ENCODE measurements around the gene PPP3CB. TPM values are rescaled to one million over a fixed set of nuclear protein-coding genes. Genes with fewer than 3 reads are reported as not detected.
A peak's percentile ranks its signal among the peaks of the same experiment; 100 is the strongest.
"Not testable (repeated sequence)": the region's sequence is repeated elsewhere in the genome, so short reads cannot be mapped to it uniquely, and the experiment has no call there.

PPP3CB gene
- total RNA-seq, 2 experiments from 2014 or later = 37.7 to 38.9 TPM

- Mint-ChIP-seq H3K27ac (peak within 1 kb of the TSS; percentile 87), H3K27me3 (peaks cover 5% of the 10 kb centered on the region), H3K4me3 (peak within 1 kb of the TSS; percentile 86), H3K36me3 (peaks cover 23% of the 10 kb centered on the region), H3K4me1 (peaks cover 37% of the 10 kb centered on the region), H3K9me3 (no peaks in the 10 kb centered on the region)
- DNase-seq = peak; percentile 94
Measured at GRCh38 chr10:73413528-73414229, 82.1 kb downstream of the PPP3CB start, which contains the start of gene ANXA7. Gene ANXA7, minus strand, starts transcription at chr10:73414058. Its CDS starts 13,202 bp downstream, at chr10:73400856.

DNA sequence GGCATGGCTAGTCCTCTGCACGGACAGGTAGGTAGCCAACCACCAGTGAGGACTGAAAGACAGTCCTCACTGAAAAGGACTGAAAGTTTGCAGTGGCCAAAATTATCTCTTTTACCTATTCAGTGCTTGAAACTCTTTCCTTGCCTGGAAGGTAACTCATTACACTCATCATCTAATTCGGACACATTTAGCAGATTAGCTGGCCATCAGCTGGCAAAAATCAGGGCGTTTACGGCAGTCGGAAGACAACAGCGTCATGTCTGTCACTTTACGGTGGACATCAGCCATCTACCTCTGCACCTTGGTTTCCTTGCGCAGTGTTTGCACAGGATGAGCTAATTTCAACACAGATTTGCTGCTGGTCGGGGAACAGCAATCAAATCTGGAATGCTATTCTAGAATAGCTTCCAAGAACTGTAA, 82.7 kb downstream of the PPP3CB start:
- Mint-ChIP-seq H3K9me3 (no peaks in the 10 kb centered on the region), H3K27ac (peak overlapping the region; percentile 87), H3K27me3 (peaks cover 5% of the 10 kb centered on the region), H3K4me1 (peaks cover 39% of the 10 kb centered on the region), H3K4me3 (peak overlapping the region; percentile 86), H3K36me3 (peaks cover 23% of the 10 kb centered on the region)
- peak; percentile 40 for DNase-seq

DNA sequence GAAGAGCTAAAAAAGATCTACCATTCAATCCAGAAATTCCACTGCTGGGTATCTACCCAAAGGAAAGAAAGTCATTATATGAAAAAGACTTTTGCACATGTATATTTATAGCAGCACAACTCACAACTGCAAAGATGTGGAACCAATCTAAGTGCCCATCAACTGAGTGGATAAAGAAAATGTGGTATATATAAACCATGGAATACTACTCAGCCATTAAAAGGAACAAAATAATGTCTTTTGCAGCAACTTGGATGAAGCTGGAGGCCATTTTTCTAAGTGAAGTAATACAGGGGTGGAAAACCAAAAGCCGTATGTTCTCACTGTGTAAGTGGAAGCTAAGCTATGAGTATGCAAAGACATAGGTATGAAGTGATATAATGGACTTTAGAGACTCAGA, 84.9 kb downstream of the PPP3CB start:
- H3K27me3 Mint-ChIP-seq = peaks cover 5% of the 10 kb centered on the region
- H3K4me1 Mint-ChIP-seq = peaks cover 50% of the 10 kb centered on the region
- H3K27ac Mint-ChIP-seq = no peak overlapping the region
- no peaks in the 10 kb centered on the region for H3K9me3 Mint-ChIP-seq
- peaks cover 30% of the 10 kb centered on the region for H3K36me3 Mint-ChIP-seq
- H3K4me3 Mint-ChIP-seq = no peak overlapping the region
- DNase-seq = no peak

DNA sequence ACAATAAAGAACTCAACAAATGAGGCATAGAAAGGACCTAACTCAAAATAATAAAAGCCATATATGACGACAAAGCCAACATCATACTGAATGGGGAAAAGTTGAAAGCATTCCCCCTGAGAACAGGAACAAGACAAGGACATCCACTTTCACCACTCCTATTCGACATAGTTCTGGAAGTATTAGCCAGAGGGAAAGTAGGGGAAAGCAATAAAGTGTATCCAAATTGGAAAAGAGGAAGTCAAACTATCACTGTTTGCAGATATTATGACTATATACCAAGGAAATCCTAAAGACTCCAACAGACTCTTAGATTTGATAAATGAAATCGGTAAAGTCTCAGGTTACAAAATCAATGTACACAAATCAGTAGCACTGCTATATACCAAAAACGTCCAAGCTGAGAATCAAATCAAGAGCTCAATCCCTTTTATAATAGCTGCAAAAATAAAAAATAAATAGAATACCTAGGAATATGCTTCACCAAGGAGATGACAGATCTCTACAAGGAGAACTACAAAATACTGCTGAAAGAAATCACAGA, 86.8 kb downstream of the PPP3CB start:
- no peaks in the 10 kb centered on the region for H3K27me3 Mint-ChIP-seq
- peaks cover 30% of the 10 kb centered on the region for H3K36me3 Mint-ChIP-seq
- DNase-seq = no peak
- no peak overlapping the region for H3K27ac Mint-ChIP-seq
- H3K4me1 Mint-ChIP-seq = peaks cover 49% of the 10 kb centered on the region
- no peak overlapping the region for H3K4me3 Mint-ChIP-seq
- no peaks in the 10 kb centered on the region for H3K9me3 Mint-ChIP-seq

- H3K4me3 Mint-ChIP-seq = no peak overlapping the region
- no peak for DNase-seq
- H3K27me3 Mint-ChIP-seq = no peaks in the 10 kb centered on the region
- no peaks in the 10 kb centered on the region for H3K9me3 Mint-ChIP-seq
- no peak overlapping the region for H3K27ac Mint-ChIP-seq
- H3K36me3 Mint-ChIP-seq = peaks cover 31% of the 10 kb centered on the region
- H3K4me1 Mint-ChIP-seq = peaks cover 57% of the 10 kb centered on the region
Measured at GRCh38 chr10:73408061-73408460, 87.8 kb downstream of the PPP3CB start.

GRCh38 chr10:73407495-73407894, 88.3 kb downstream of the PPP3CB start:
- Mint-ChIP-seq H3K36me3 (peaks cover 28% of the 10 kb centered on the region), H3K27ac (no peak overlapping the region), H3K4me3 (no peak overlapping the region), H3K9me3 (no peaks in the 10 kb centered on the region), H3K27me3 (no peaks in the 10 kb centered on the region), H3K4me1 (peaks cover 58% of the 10 kb centered on the region)
- DNase-seq = no peak

GRCh38 chr10:73406846-73407245, 89.0 kb downstream of the PPP3CB start:
- H3K27me3 Mint-ChIP-seq = no peaks in the 10 kb centered on the region

GRCh38 chr10:73405556-73405955, 90.3 kb downstream of the PPP3CB start:
- Mint-ChIP-seq H3K36me3 (peaks cover 22% of the 10 kb centered on the region), H3K27me3 (no peaks in the 10 kb centered on the region), H3K4me1 (peaks cover 52% of the 10 kb centered on the region), H3K27ac (no peak overlapping the region), H3K9me3 (no peaks in the 10 kb centered on the region), H3K4me3 (no peak overlapping the region)
- no peak for DNase-seq

More at GRCh38 chr10:73406846-73407245, 89.0 kb downstream of the PPP3CB start:
- Mint-ChIP-seq H3K27ac (no peak overlapping the region), H3K9me3 (no peaks in the 10 kb centered on the region), H3K4me1 (peaks cover 55% of the 10 kb centered on the region), H3K4me3 (no peak overlapping the region), H3K36me3 (peaks cover 25% of the 10 kb centered on the region)
- DNase-seq = no peak

GRCh38 chr10:73404690-73405089, 91.1 kb downstream of the PPP3CB start:
- no peak for DNase-seq
- peaks cover 45% of the 10 kb centered on the region for H3K4me1 Mint-ChIP-seq

DNA sequence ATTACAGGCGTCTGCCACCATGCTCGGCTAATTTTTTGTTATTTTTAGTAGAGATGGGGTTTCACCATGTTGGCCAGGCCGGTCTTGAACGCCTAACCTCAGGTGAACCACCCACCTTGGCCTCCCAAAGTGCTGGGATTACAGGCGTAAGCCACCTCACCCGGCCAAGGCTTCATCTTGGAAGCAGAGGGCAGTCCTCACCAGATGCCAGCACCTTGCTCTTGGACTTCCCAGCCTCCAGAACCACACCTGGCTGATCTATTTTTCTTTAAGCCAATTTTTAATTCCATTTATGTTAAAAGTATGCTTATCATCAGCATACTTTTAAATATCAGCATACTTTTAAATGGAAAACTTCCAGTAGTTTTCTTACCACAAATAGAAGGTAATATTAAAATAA, 94.2 kb downstream of the PPP3CB start:
- DNase-seq = no peak
- Mint-ChIP-seq H3K4me3 (no peak overlapping the region), H3K27ac (no peak overlapping the region), H3K36me3 (peaks cover 13% of the 10 kb centered on the region), H3K27me3 (no peaks in the 10 kb centered on the region), H3K4me1 (peaks cover 27% of the 10 kb centered on the region), H3K9me3 (no peaks in the 10 kb centered on the region)

More at GRCh38 chr10:73404690-73405089, 91.1 kb downstream of the PPP3CB start:
- H3K27me3 Mint-ChIP-seq = no peaks in the 10 kb centered on the region
- no peak overlapping the region for H3K27ac Mint-ChIP-seq
- H3K36me3 Mint-ChIP-seq = peaks cover 17% of the 10 kb centered on the region
- H3K9me3 Mint-ChIP-seq = no peaks in the 10 kb centered on the region
- H3K4me3 Mint-ChIP-seq = no peak overlapping the region

DNA sequence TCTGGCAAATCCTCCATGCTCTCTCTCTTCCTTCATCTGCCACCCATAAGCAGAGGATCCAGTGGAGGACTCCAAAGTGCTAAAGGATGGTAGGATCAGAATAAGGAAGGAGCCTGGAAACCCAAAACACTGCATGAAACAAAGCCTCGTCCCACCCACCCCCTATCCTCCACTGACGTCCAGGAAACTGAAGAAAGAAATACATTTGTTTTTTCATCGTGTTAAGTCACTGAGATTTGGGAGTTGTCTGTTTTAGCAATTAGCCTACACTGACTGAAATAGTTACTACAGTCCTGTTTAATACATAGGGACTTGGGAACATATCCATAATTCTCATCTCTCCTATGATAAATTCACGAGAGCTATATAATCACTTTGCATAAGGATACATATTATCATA, 96.8 kb downstream of the PPP3CB start:
- no peak for DNase-seq
- Mint-ChIP-seq H3K27ac (no peak overlapping the region), H3K4me3 (no peak overlapping the region), H3K27me3 (no peaks in the 10 kb centered on the region), H3K9me3 (no peaks in the 10 kb centered on the region), H3K4me1 (peaks cover 12% of the 10 kb centered on the region), H3K36me3 (peaks cover 29% of the 10 kb centered on the region)

DNA sequence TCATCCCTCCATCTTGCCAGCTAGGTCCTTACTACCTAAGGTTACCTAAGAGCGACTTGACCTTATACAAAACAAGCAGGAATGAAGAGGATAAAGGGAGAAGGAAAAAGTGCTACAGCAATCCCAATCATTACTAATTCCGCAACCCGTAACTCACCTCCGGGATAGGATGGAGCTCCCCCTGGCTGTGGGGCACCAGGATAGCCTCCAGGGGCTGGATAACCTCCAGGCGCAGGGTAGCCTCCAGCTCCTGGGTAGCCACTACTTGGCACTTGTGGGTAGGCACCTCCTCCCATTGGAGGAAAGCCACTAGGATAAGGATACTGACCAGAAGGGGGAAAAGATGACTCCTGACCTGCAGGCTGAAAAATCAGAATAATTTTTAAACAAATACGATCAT, 97.8 kb downstream of the PPP3CB start:
- no peak overlapping the region for H3K27ac Mint-ChIP-seq
- H3K9me3 Mint-ChIP-seq = peaks cover 1% of the 10 kb centered on the region
- H3K4me3 Mint-ChIP-seq = no peak overlapping the region
- H3K4me1 Mint-ChIP-seq = peaks cover 4% of the 10 kb centered on the region
- no peak for DNase-seq
- H3K36me3 Mint-ChIP-seq = peaks cover 34% of the 10 kb centered on the region
- H3K27me3 Mint-ChIP-seq = no peaks in the 10 kb centered on the region

DNA sequence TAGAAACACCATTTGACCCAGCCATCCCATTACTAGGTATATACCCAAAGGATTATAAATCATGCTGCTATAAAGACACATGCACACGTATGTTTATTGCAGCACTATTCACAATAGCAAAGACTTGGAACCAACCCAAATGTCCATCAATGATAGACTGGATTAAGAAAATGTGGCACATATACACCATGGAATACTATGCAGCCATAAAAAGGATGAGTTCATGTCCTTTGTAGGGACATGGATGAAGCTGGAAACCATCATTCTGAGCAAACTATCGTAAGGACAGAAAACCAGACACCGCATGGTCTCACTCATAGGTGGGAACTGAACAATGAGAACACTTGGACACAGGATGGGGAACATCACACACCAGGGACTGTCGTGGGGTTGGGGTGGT, 101.5 kb downstream of the PPP3CB start:
- H3K36me3 Mint-ChIP-seq = peaks cover 45% of the 10 kb centered on the region

DNA sequence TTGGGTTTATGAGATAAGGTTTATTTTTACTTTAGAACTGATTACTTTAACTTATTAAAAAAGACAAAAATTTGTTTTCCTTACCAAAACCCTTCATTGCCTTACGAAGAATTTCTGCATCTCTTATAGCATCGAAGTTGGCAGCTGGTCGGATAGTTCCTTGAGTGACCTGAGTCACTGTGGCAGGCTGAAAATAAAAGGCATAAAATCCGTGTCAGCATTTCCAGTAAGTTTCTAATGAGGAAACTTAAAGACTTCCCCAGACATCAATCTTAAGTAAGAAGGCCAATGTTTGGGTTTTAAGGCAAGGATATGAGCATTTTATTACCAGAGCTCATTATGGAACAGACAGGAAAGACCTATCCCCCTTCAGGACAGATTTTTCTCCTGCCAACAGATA, 107.6 kb downstream of the PPP3CB start:
- peaks cover 30% of the 10 kb centered on the region for H3K36me3 Mint-ChIP-seq
- H3K27me3 Mint-ChIP-seq = no peaks in the 10 kb centered on the region
- H3K4me1 Mint-ChIP-seq = peaks cover 2% of the 10 kb centered on the region
- H3K9me3 Mint-ChIP-seq = no peaks in the 10 kb centered on the region
- peak overlapping the region; percentile 29 for H3K27ac Mint-ChIP-seq
- no peak overlapping the region for H3K4me3 Mint-ChIP-seq
- DNase-seq = no peak

More for the DNA sequence above, 101.5 kb downstream of the PPP3CB start:
- H3K9me3 Mint-ChIP-seq, H3K4me1 Mint-ChIP-seq, H3K27me3 Mint-ChIP-seq, H3K4me3 Mint-ChIP-seq, H3K27ac Mint-ChIP-seq, DNase-seq: not testable (repeated sequence)

- no peaks in the 10 kb centered on the region for H3K27me3 Mint-ChIP-seq
- no peak overlapping the region for H3K4me3 Mint-ChIP-seq
- peaks cover 22% of the 10 kb centered on the region for H3K36me3 Mint-ChIP-seq
- H3K27ac Mint-ChIP-seq = no peak overlapping the region
- H3K9me3 Mint-ChIP-seq = no peaks in the 10 kb centered on the region
- no peak for DNase-seq
- peaks cover 4% of the 10 kb centered on the region for H3K4me1 Mint-ChIP-seq
Measured at GRCh38 chr10:73386583-73386982, 109.2 kb downstream of the PPP3CB start.

Data from activated naive CD8-positive, alpha-beta T cell treated with anti-CD3 and anti-CD28 coated beads for 36 hours (primary cell).